H9 (cell line): ENCODE data around the gene ERC1. TPM values are rescaled to one million over a fixed set of nuclear protein-coding genes. Genes with fewer than 3 reads are reported as not detected.
"Not testable (repeated sequence)": the region's sequence is repeated elsewhere in the genome, so short reads cannot be mapped to it uniquely, and the experiment has no call there.

Source experiments
- DNase-seq: peaks from one replicate; pipeline ENCODE4 v3.0.0-alpha.2; 2017
- H2AFZ ChIP-seq: one replicate; pipeline ENCODE4 v1.6.1; 2013; ENCODE audit warnings: mild to moderate bottlenecking, low read length, control low read depth, moderate library complexity
- H2AK5ac ChIP-seq: 2 replicates; pipeline ENCODE4 v1.6.1; 2013; ENCODE audit warnings: low read length, control low read depth, mixed read lengths; ENCODE audit not compliant: insufficient read length
- H2BK120ac ChIP-seq: one replicate; pipeline ENCODE4 v1.6.1; 2013; ENCODE audit warnings: low read depth, mild to moderate bottlenecking, low read length, control low read depth, inconsistent platforms; ENCODE audit not compliant: poor library complexity, severe bottlenecking
- H2BK12ac ChIP-seq: 2 replicates; pipeline ENCODE4 v1.6.1; 2013; ENCODE audit warnings: low read length, control low read depth, mixed read lengths, low read depth; ENCODE audit not compliant: insufficient read length
- H2BK15ac ChIP-seq: 2 replicates; pipeline ENCODE4 v1.6.1; 2013; ENCODE audit warnings: low read depth, low read length, control low read depth
- H2BK20ac ChIP-seq: one replicate; pipeline ENCODE4 v1.6.1; 2013; ENCODE audit warnings: low read depth, mild to moderate bottlenecking, low read length, control low read depth, inconsistent platforms; ENCODE audit not compliant: poor library complexity, severe bottlenecking
- H2BK5ac ChIP-seq: 2 replicates; pipeline ENCODE4 v1.6.1; 2013; ENCODE audit warnings: low read length, control low read depth, mixed read lengths; ENCODE audit not compliant: insufficient read length
- H3K14ac ChIP-seq: 2 replicates; pipeline ENCODE4 v1.6.1; 2013; ENCODE audit warnings: low read length, control low read depth; ENCODE audit not compliant: insufficient read depth
- H3K18ac ChIP-seq: 2 replicates; pipeline ENCODE4 v1.6.1; 2013; ENCODE audit warnings: low read depth, mild to moderate bottlenecking, mixed read lengths, low read length, control low read depth; ENCODE audit not compliant: insufficient read length
- H3K23ac ChIP-seq: 2 replicates; pipeline ENCODE4 v1.6.1; 2013; ENCODE audit warnings: low read length, control low read depth, mixed read lengths, low read depth; ENCODE audit not compliant: insufficient read length
- H3K23me2 ChIP-seq: 2 replicates; pipeline ENCODE4 v1.6.1; 2013; ENCODE audit warnings: low read depth, mild to moderate bottlenecking, mixed read lengths, low read length, control low read depth; ENCODE audit not compliant: insufficient read length, poor library complexity, severe bottlenecking
- H3K27ac ChIP-seq: 2 replicates; pipeline ENCODE4 v1.5.1; 2013; ENCODE audit warnings: low read length, control low read depth, mixed read lengths, low read depth; ENCODE audit not compliant: insufficient read length
- H3K27me3 ChIP-seq: 2 replicates; pipeline ENCODE4 v1.6.1; 2013; ENCODE audit warnings: low read length, control low read depth, inconsistent platforms; ENCODE audit not compliant: insufficient read depth
- H3K4ac ChIP-seq: 2 replicates; pipeline ENCODE4 v1.6.1; 2013; ENCODE audit warnings: low read depth, mild to moderate bottlenecking, control low read depth, inconsistent platforms, low read length, moderate library complexity
- H3K4me1 ChIP-seq: 2 replicates; pipeline ENCODE4 v1.6.1; 2013; ENCODE audit warnings: low read length, control low read depth, inconsistent platforms; ENCODE audit not compliant: insufficient read depth
- H3K4me2 ChIP-seq: 2 replicates; pipeline ENCODE4 v1.6.1; 2013; ENCODE audit warnings: low read length, control low read depth, mixed read lengths; ENCODE audit not compliant: insufficient read length, insufficient read depth
- H3K56ac ChIP-seq: 2 replicates; pipeline ENCODE4 v1.6.1; 2013; ENCODE audit warnings: low read depth, mild to moderate bottlenecking, mixed read lengths, low read length, control low read depth; ENCODE audit not compliant: insufficient read length
- H3K79me1 ChIP-seq: 2 replicates; pipeline ENCODE4 v1.6.1; 2013; ENCODE audit warnings: low read depth, mild to moderate bottlenecking, moderate library complexity, low read length, control low read depth, inconsistent platforms; ENCODE audit not compliant: insufficient read depth, poor library complexity, severe bottlenecking
- H3K79me2 ChIP-seq: 2 replicates; pipeline ENCODE4 v1.6.1; 2013; ENCODE audit warnings: low read length, control low read depth, inconsistent platforms; ENCODE audit not compliant: insufficient read depth
- H3K9ac ChIP-seq: 2 replicates; pipeline ENCODE4 v1.6.1; 2013; ENCODE audit warnings: low read length, control low read depth, mixed read lengths; ENCODE audit not compliant: insufficient read length; ENCODE audit errors: extremely low read depth
- H3K9me3 ChIP-seq: one replicate; pipeline ENCODE4 v1.6.1; 2013; ENCODE audit warnings: low read depth, low read length, inconsistent platforms; ENCODE audit not compliant: control insufficient read depth
- H3T11ph ChIP-seq: one replicate; pipeline ENCODE4 v1.6.1; 2013; ENCODE audit warnings: mild to moderate bottlenecking, low read length, control low read depth, inconsistent platforms
- H4K20me1 ChIP-seq: one replicate; pipeline ENCODE4 v1.6.1; 2013; ENCODE audit not compliant: control insufficient read depth, insufficient read length, insufficient read depth
- H4K5ac ChIP-seq: 2 replicates; pipeline ENCODE4 v1.6.1; 2013; ENCODE audit warnings: low read depth, mild to moderate bottlenecking, mixed read lengths, low read length, control low read depth; ENCODE audit not compliant: insufficient read length
- H4K8ac ChIP-seq: replicated peaks from 2 replicates; pipeline ENCODE4 v1.6.1; 2013; ENCODE audit warnings: low read length, control low read depth, mixed read lengths, low read depth; ENCODE audit not compliant: insufficient read length
- H4K91ac ChIP-seq: 2 replicates; pipeline ENCODE4 v1.6.1; 2013; ENCODE audit warnings: low read depth, mild to moderate bottlenecking, moderate library complexity, mixed read lengths, low read length, control low read depth; ENCODE audit not compliant: insufficient read length
- H3K27ac Mint-ChIP-seq, 3 experiments: 2 replicates in 2 of 3; 3 replicates in 1 of 3; pipeline ENCODE4 v1.8.0; 2020 to 2021; ENCODE audit warnings: mixed read lengths in 3 of 3, mild to moderate bottlenecking in 1 of 3, moderate library complexity in 1 of 3
- H3K27me3 Mint-ChIP-seq: 2 replicates; pipeline ENCODE4 v1.8.0; 2021; ENCODE audit warnings: low read depth, mild to moderate bottlenecking, moderate library complexity, mixed read lengths
- H3K36me3 Mint-ChIP-seq, 3 experiments: 2 replicates in 2 of 3; 3 replicates in 1 of 3; pipeline ENCODE4 v1.8.0; 2020 to 2021; ENCODE audit warnings: low read depth in 3 of 3, mixed read lengths in 3 of 3; ENCODE audit not compliant: insufficient read depth in 1 of 3
- H3K4me1 Mint-ChIP-seq, 2 experiments: 2 replicates each; pipeline ENCODE4 v1.8.0; 2020; ENCODE audit warnings: mixed read lengths in 2 of 2
- H3K4me3 Mint-ChIP-seq, 2 experiments: 2 replicates in 1 of 2; 3 replicates in 1 of 2; pipeline ENCODE4 v1.8.0; 2020 to 2021; ENCODE audit warnings: mild to moderate bottlenecking in 2 of 2, mixed read lengths in 2 of 2, moderate library complexity in 1 of 2
- H3K9me3 Mint-ChIP-seq, 2 experiments: 2 replicates in 1 of 2; 3 replicates in 1 of 2; pipeline ENCODE4 v1.8.0; 2020; ENCODE audit warnings: mild to moderate bottlenecking in 2 of 2, mixed read lengths in 2 of 2, moderate library complexity in 1 of 2
- WGBS: extraction: QIAGEN DNeasy Blood & Tissue Kit; methylation state at CpG from one replicate; pipeline ENCODE4 v1.1.7; 2013; ENCODE audit warnings: missing lambda C conversion rate, low lambda C conversion rate, mixed read lengths; ENCODE audit not compliant: insufficient read length; ENCODE audit errors: extremely low coverage; 5-methylcytosine and 5-hydroxymethylcytosine counted together
- total RNA-seq: library from RNA; stranded (reverse); gene quantifications from 2 replicates; pipeline ENCODE4 v1.2.1, GENCODE V29; 2021
- TF ChIP-seq, protein P1 (sequence below): fragments of 200-600 bp; sonication (generic); conservative IDR thresholded peaks from 3 replicates; pipeline ENCODE4 v1.8.0; 2021; ENCODE audit warnings: antibody characterized with exemption, mild to moderate bottlenecking

The ERC1 gene
- total RNA-seq, 1 experiment from 2014 or later: 51.2 TPM

DNA sequence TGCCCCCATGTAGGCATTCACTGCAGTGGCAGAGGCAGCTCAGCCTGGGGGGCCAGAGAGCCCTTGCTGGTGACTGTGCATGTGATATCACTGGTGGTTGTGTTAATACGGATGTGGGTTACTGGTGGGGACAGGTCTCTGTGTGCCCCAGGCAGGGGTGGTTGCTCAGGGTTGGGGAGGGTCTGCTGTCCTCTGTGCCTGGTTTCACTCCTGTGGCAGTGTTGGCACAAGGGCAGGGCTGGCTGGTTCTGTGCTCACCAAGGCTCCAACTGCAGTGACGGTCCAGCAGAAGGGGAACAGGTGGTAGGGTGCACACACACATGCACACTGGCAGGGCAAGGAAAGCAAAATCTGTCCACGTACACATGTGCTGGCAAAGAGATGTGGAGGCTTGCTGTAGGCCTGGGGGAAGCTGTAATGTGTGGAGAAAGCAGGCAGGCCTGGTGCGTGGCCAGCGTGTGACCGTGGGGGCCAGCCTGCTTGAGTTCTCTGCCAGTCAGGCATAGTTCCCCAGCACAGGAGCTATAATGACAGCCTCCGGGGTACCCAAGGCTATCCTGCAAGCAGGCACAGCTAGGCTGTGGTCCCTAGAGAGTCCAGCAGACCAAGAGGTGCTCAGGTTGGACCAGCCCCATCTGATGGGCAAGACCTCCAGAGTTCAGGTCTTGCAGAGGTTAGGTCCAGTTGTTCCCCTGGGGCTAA lies 348.7 kb downstream of the ERC1 start:
- Histone ChIP-seq H3K18ac (no peak overlapping the region), H4K91ac (no peak overlapping the region), H4K20me1 (no peaks in the 10 kb centered on the region), H2AK5ac (no peak overlapping the region), H2BK12ac (no peak overlapping the region), H2AFZ (no peak overlapping the region), H3K14ac (no peak overlapping the region), H3K4me1 (no peaks in the 10 kb centered on the region), H3K4ac (no peak overlapping the region), H3K9ac (no peak overlapping the region), H2BK5ac (no peak overlapping the region), H3T11ph (no peak overlapping the region), H4K8ac (no peak overlapping the region), H3K23ac (no peak overlapping the region), H2BK20ac (no peak overlapping the region), H2BK120ac (no peak overlapping the region), H3K79me2 (no peaks in the 10 kb centered on the region), H3K27me3 (no peaks in the 10 kb centered on the region), H3K4me2 (no peak overlapping the region), H2BK15ac (no peak overlapping the region), H4K5ac (no peak overlapping the region), H3K79me1 (no peaks in the 10 kb centered on the region), H3K23me2 (no peaks in the 10 kb centered on the region), H3K9me3 (no peaks in the 10 kb centered on the region), H3K56ac (no peak overlapping the region), H3K27ac (no peak overlapping the region)
- Mint-ChIP-seq H3K4me3 (no peak overlapping the region), H3K27me3 (peaks cover 10% of the 10 kb centered on the region), H3K9me3 (no peaks in the 10 kb centered on the region; a peak in 1 of 5 replicates), H3K36me3 (peaks cover 1 to 6% (median 4%) of the 10 kb centered on the region in 3 experiments; a peak in 5 of 7 replicates), H3K27ac (no peak overlapping the region), H3K4me1 (0 out of 4 replicates have a peak, but pooled peaks cover 0 to 4% of the 10 kb centered on the region in 2 experiments)
- no peak for DNase-seq
- no CpG with 5 or more reads among the region's 7 CpGs for WGBS
- TF ChIP-seq, protein P1, sequence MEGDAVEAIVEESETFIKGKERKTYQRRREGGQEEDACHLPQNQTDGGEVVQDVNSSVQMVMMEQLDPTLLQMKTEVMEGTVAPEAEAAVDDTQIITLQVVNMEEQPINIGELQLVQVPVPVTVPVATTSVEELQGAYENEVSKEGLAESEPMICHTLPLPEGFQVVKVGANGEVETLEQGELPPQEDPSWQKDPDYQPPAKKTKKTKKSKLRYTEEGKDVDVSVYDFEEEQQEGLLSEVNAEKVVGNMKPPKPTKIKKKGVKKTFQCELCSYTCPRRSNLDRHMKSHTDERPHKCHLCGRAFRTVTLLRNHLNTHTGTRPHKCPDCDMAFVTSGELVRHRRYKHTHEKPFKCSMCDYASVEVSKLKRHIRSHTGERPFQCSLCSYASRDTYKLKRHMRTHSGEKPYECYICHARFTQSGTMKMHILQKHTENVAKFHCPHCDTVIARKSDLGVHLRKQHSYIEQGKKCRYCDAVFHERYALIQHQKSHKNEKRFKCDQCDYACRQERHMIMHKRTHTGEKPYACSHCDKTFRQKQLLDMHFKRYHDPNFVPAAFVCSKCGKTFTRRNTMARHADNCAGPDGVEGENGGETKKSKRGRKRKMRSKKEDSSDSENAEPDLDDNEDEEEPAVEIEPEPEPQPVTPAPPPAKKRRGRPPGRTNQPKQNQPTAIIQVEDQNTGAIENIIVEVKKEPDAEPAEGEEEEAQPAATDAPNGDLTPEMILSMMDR: no peak

DNA sequence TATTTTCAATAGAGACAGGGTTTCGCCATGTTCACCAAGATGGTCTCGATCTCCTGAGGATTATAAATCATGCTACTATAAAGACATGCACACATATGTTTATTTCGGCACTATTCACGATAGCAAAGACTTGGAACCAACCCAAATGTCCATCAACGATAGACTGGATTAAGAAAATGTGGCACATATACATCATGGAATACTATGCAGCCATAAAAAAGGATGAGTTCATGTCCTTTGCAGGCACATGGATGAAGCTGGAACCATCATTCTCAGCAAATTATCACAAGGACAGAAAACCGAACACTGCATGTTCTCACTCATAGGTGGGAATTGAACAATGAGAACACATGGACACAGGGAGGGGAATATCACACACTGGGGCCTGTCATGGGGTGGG lies 350.2 kb downstream of the ERC1 start:
- not testable (repeated sequence) for H3K4me3 Mint-ChIP-seq, H2AK5ac ChIP-seq, H3K23me2 ChIP-seq, H3K27ac ChIP-seq, H4K20me1 ChIP-seq, H3K56ac ChIP-seq, H2BK15ac ChIP-seq, H3K4ac ChIP-seq, H4K91ac ChIP-seq, H3K27ac Mint-ChIP-seq, H3K27me3 Mint-ChIP-seq, H2AFZ ChIP-seq, H3K79me2 ChIP-seq, H3K23ac ChIP-seq, H3K27me3 ChIP-seq, H3K79me1 ChIP-seq, H3K36me3 Mint-ChIP-seq, H3K9me3 Mint-ChIP-seq, H3K4me2 ChIP-seq, H4K5ac ChIP-seq, H3K4me1 ChIP-seq, H3T11ph ChIP-seq, H2BK20ac ChIP-seq, H3K9me3 ChIP-seq, DNase-seq, H3K4me1 Mint-ChIP-seq, H2BK5ac ChIP-seq, H2BK120ac ChIP-seq, H3K9ac ChIP-seq, H2BK12ac ChIP-seq, H3K14ac ChIP-seq, H4K8ac ChIP-seq, H3K18ac ChIP-seq
- WGBS: no CpG with 5 or more reads among the region's 6 CpGs
